ENCODE data around the gene EEF1A1. TPM values are rescaled to one million over a fixed set of nuclear protein-coding genes. Genes with fewer than 3 reads are reported as not detected.
"Not testable (repeated sequence)": the region's sequence is repeated elsewhere in the genome, so short reads cannot be mapped to it uniquely, and the experiment has no call there.

The EEF1A1 gene
- total RNA-seq, 1 experiment from 2014 or later, result 13,507 TPM

DNA sequence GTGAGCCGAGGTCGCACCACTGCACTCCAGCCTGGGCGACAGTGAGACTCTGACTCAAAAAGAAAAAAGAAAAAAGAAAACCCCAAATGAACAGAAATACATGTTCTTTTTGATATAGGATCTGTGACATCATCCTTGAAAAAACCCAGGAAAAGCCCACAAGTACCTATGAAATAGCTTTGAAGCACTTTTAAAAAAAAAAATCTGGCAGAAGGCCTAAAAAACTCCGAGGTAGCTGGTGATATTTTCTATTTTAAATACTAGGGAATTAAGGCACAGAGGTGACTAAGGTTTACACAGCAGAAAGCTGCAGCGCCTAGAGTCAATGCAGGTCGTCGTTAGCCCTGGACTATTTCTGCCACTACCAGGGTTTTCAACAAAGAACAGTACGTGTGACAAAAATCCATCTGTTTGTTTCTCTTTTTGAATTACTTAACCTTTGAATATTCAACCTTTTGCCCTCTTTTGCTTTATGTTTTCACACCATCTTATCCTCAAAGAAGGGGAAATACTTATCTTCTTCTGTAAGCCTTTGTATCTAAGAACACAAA, 39.4 kb upstream of the EEF1A1 start:
- TF ChIP-seq, protein P1, sequence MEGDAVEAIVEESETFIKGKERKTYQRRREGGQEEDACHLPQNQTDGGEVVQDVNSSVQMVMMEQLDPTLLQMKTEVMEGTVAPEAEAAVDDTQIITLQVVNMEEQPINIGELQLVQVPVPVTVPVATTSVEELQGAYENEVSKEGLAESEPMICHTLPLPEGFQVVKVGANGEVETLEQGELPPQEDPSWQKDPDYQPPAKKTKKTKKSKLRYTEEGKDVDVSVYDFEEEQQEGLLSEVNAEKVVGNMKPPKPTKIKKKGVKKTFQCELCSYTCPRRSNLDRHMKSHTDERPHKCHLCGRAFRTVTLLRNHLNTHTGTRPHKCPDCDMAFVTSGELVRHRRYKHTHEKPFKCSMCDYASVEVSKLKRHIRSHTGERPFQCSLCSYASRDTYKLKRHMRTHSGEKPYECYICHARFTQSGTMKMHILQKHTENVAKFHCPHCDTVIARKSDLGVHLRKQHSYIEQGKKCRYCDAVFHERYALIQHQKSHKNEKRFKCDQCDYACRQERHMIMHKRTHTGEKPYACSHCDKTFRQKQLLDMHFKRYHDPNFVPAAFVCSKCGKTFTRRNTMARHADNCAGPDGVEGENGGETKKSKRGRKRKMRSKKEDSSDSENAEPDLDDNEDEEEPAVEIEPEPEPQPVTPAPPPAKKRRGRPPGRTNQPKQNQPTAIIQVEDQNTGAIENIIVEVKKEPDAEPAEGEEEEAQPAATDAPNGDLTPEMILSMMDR (IDR thresholded peaks at IDR 0.05; ENCODE audit: unreplicated experiment), result no peak
- POLR2A ChIA-PET, result interaction anchor here (1.2 kb wide), 1 partner anchor 14 kb away, joined by 3 read pairs; no protein-coding TSS in a partner anchor
- Mint-ChIP-seq H3K4me1 (ENCODE audit: insufficient read depth, unreplicated experiment) (no peaks in the 10 kb centered on the region), H3K4me3 (ENCODE audit: unreplicated experiment) (no peak overlapping the region), H3K9me3 (ENCODE audit: unreplicated experiment) (no peaks in the 10 kb centered on the region), H3K27me3 (ENCODE audit: insufficient read depth, unreplicated experiment) (no peaks in the 10 kb centered on the region), H3K36me3 (ENCODE audit: insufficient read depth, unreplicated experiment) (no peaks in the 10 kb centered on the region), H3K27ac (ENCODE audit: low read depth, unreplicated experiment) (no peak overlapping the region)
- no TSS peak for BruUV-seq (replicated peaks)
- no peak for DNase-seq (ENCODE audit: unreplicated experiment)
- CTCF ChIA-PET, result no interaction called here
- intact Hi-C loops (cut with micrococcal nuclease), result no loop called here

DNA sequence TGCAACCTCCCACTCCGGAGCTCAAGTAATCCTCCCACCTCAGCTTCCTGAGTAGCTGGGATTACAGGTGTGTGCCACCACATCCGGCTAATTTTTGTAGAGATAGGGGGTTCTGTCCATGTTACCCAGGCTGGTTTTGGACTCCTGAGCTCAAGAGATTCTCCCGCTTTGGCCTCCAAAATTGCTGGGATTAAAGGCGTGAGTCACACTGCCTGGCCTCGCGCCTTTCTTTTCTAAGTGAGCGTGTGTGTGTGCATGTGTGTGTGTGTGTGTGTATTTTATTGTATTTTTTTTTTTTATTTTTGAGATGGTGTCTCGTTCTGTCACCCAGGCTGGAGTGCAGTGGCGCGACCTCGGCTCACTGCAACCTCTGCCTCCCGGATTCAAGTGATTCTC, 38.6 kb upstream of the EEF1A1 start:
- BruUV-seq (replicated peaks); H3K9me3 Mint-ChIP-seq (ENCODE audit: unreplicated experiment); H3K4me1 Mint-ChIP-seq (ENCODE audit: insufficient read depth, unreplicated experiment); DNase-seq (ENCODE audit: unreplicated experiment); H3K27me3 Mint-ChIP-seq (ENCODE audit: insufficient read depth, unreplicated experiment); H3K36me3 Mint-ChIP-seq (ENCODE audit: insufficient read depth, unreplicated experiment); intact Hi-C loops (cut with micrococcal nuclease); H3K27ac Mint-ChIP-seq (ENCODE audit: low read depth, unreplicated experiment); H3K4me3 Mint-ChIP-seq (ENCODE audit: unreplicated experiment): not testable (repeated sequence)
- POLR2A ChIA-PET, result interaction anchor here (1.2 kb wide), 1 partner anchor 15 kb away, joined by 3 read pairs; no protein-coding TSS in a partner anchor
- CTCF ChIA-PET, result interaction anchor here (0.6 kb wide), 1 partner anchor 15 kb away, joined by 3 read pairs; no protein-coding TSS in a partner anchor

DNA sequence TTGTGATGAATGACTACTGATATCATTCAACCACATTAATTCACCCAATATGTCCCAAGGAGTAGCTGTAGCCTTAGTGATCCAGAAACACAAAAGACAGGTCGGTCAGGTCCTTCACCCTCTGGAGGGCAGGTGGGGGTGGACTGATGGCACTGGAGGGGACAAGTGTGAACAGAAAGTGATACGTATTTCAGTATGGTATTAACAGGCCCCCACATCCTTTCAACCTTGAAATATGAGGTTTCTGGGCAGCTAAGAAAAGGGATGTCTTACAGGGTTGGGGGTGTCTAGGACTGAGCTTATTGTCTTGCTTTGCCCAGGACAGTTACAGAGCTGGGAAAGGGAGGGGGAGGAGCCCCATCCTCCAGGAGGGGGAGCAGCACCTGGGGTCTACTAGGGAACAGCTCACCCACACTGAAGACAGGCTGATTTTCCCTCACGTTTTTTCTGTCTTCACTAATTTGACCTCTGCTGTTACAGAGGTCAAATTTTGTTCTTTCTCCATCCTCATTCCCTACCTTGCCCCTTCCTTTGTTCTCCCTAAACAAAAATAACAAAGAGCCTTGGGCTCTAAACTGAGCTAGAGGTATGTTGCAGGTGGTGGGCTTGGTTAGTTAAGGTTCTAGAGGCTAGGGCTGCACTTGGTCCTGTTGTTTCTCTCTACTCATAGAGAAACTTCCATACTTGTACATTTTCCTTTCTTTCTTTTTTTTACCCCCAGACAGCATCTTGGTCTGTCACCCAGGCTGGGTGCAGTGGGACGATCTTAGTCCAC, 38.0 kb upstream of the EEF1A1 start:
- intact Hi-C loops (cut with micrococcal nuclease), result no loop called here
- DNase-seq (ENCODE audit: unreplicated experiment), result no peak

DNA sequence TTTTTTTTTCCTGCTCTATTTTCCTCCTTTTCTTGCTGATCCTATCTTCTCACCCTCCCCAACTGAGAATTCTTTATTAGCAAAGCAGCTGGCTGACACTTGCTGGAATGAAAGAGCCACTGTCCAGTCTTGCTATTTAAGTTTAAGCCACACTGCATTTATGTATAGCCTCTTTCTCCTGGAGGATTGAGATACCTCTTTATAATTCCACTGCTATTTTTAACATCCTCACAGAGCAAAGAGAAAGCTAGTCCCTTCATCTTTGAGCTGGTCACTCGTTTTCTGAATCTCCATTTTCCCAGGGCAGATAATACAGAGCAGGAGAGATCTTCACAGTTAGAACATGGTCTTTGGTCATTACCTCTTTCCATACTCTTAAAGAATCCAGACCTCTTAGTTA, 36.0 kb upstream of the EEF1A1 start:
- no peaks in the 10 kb centered on the region for H3K36me3 Mint-ChIP-seq (ENCODE audit: insufficient read depth, unreplicated experiment)

More for the DNA sequence above, 38.0 kb upstream of the EEF1A1 start:
- CTCF ChIA-PET, result interaction anchor here (0.5 to 0.6 kb wide), 2 partner anchors 15 to 115 kb away, joined by 3 read pairs; no protein-coding TSS in a partner anchor
- H3K4me3 Mint-ChIP-seq (ENCODE audit: unreplicated experiment), result no peak overlapping the region
- no peaks in the 10 kb centered on the region for H3K9me3 Mint-ChIP-seq (ENCODE audit: unreplicated experiment)
- BruUV-seq (replicated peaks), result no TSS peak
- H3K36me3 Mint-ChIP-seq (ENCODE audit: insufficient read depth, unreplicated experiment), result no peaks in the 10 kb centered on the region
- TF ChIP-seq, protein P1 (IDR thresholded peaks at IDR 0.05; ENCODE audit: unreplicated experiment), result no peak
- H3K4me1 Mint-ChIP-seq (ENCODE audit: insufficient read depth, unreplicated experiment), result no peaks in the 10 kb centered on the region
- H3K27ac Mint-ChIP-seq (ENCODE audit: low read depth, unreplicated experiment), result no peak overlapping the region
- POLR2A ChIA-PET, result interaction anchor here (1.0 to 1.8 kb wide), 4 partner anchors 15 to 609 kb away, joined by 3 to 8 read pairs (median 4); partner anchors contain the start of gene EEF1A1
- H3K27me3 Mint-ChIP-seq (ENCODE audit: insufficient read depth, unreplicated experiment), result no peaks in the 10 kb centered on the region

DNA sequence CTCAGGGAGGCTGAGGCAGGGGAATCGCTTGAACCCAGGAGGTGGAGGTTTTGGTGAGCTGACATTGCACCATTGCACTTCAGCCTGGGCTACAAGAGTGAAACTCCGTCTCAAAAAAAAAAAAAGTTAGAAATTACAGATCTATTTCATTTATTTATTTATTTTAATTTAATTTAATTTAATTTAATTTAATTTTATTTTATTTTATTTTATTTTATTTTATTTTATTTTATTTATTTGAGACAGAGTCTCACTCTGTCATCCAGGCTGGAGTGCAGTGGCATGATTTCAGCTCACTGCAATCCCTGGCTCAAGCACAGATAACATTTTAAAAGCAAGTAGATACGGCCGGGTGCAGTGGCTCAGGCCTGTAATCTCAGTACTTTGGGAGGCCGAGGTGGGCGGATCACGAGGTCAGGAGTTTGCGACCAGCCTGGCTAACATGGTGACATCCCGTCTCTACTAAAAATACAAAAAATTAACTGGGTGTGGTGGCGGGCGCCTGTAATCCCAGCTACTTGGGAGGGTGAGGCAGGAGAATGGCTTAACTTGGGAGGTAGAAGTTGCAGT, 34.6 kb upstream of the EEF1A1 start:
- intact Hi-C loops (cut with micrococcal nuclease); H3K36me3 Mint-ChIP-seq (ENCODE audit: insufficient read depth, unreplicated experiment); H3K27ac Mint-ChIP-seq (ENCODE audit: low read depth, unreplicated experiment); DNase-seq (ENCODE audit: unreplicated experiment); H3K4me3 Mint-ChIP-seq (ENCODE audit: unreplicated experiment); BruUV-seq (replicated peaks); H3K4me1 Mint-ChIP-seq (ENCODE audit: insufficient read depth, unreplicated experiment); H3K9me3 Mint-ChIP-seq (ENCODE audit: unreplicated experiment); H3K27me3 Mint-ChIP-seq (ENCODE audit: insufficient read depth, unreplicated experiment): not testable (repeated sequence)
- POLR2A ChIA-PET, result interaction anchor here (2.2 kb wide), 1 partner anchor 34 kb away, joined by 9 read pairs; the partner anchor contains the start of gene EEF1A1
- CTCF ChIA-PET, result interaction anchor here (0.6 to 0.9 kb wide), 2 partner anchors 26 to 229 kb away, joined by 4 read pairs; no protein-coding TSS in a partner anchor

More for the DNA sequence above, 36.0 kb upstream of the EEF1A1 start:
- DNase-seq (ENCODE audit: unreplicated experiment), result no peak
- POLR2A ChIA-PET, result interaction anchor here (0.7 to 1.2 kb wide), 2 partner anchors 14 to 37 kb away, joined by 3 read pairs; no protein-coding TSS in a partner anchor
- CTCF ChIA-PET, result interaction anchor here (1.6 kb wide), 1 partner anchor 24 kb away, joined by 4 read pairs; no protein-coding TSS in a partner anchor
- BruUV-seq (replicated peaks), result no TSS peak
- no peak overlapping the region for H3K4me3 Mint-ChIP-seq (ENCODE audit: unreplicated experiment)
- TF ChIP-seq, protein P1 (IDR thresholded peaks at IDR 0.05; ENCODE audit: unreplicated experiment), result no peak
- no peak overlapping the region for H3K27ac Mint-ChIP-seq (ENCODE audit: low read depth, unreplicated experiment)
- no peaks in the 10 kb centered on the region for H3K27me3 Mint-ChIP-seq (ENCODE audit: insufficient read depth, unreplicated experiment)
- H3K4me1 Mint-ChIP-seq (ENCODE audit: insufficient read depth, unreplicated experiment), result no peaks in the 10 kb centered on the region
- H3K9me3 Mint-ChIP-seq (ENCODE audit: unreplicated experiment), result no peaks in the 10 kb centered on the region
- intact Hi-C loops (cut with micrococcal nuclease), result no loop called here

DNA sequence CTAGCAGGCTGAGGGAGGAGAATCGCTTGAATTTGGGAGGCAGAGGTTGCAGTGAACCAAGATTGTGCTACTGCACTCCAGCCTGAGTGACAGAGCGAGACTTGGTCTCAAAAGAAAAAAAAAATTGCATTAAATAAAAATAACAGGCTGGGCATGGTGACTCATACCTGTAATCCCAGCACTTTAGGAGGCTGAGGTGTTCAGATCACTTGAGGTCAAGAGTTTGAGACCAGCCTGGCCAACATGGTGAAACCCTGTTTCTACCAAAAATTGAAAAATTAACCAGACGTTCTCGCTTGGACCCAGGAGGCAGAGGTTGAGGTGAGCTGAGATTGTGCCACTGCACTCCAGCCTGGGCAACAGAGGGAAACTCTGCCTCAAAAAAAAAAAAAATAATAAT, 30.3 kb upstream of the EEF1A1 start:
- DNase-seq (ENCODE audit: unreplicated experiment); POLR2A ChIA-PET; BruUV-seq (replicated peaks): not testable (repeated sequence)

More for the DNA sequence above, 30.3 kb upstream of the EEF1A1 start:
- H3K4me1 Mint-ChIP-seq (ENCODE audit: insufficient read depth, unreplicated experiment); H3K27ac Mint-ChIP-seq (ENCODE audit: low read depth, unreplicated experiment); H3K36me3 Mint-ChIP-seq (ENCODE audit: insufficient read depth, unreplicated experiment); H3K27me3 Mint-ChIP-seq (ENCODE audit: insufficient read depth, unreplicated experiment); intact Hi-C loops (cut with micrococcal nuclease); CTCF ChIA-PET; H3K9me3 Mint-ChIP-seq (ENCODE audit: unreplicated experiment); H3K4me3 Mint-ChIP-seq (ENCODE audit: unreplicated experiment): not testable (repeated sequence)
